Fibroblast of lung (primary cell): ENCODE measurements around the gene SMIM12. TPM values are rescaled to one million over a fixed set of nuclear protein-coding genes. Genes with fewer than 3 reads are reported as not detected.

Experiments
- DNase-seq, 2 donors: peaks; one replicate each; pipeline versions ENCODE4 v3.0.0 to v3.0.0-alpha.2; 2010; ENCODE audit warnings: low read depth in 2 of 2
- H2AFZ ChIP-seq: 2 replicates; pipeline ENCODE4 v1.5.1; 2012; ENCODE audit warnings: low read length, control low read depth, inconsistent platforms
- H3K27ac ChIP-seq: 2 replicates; pipeline ENCODE4 v1.5.1; 2011; ENCODE audit warnings: low read length, control low read depth; ENCODE audit not compliant: insufficient read depth
- H3K27me3 ChIP-seq: 2 replicates; pipeline ENCODE4 v1.5.1; 2011; ENCODE audit warnings: mild to moderate bottlenecking, low read length; ENCODE audit not compliant: control insufficient read depth, insufficient read depth
- H3K36me3 ChIP-seq: 2 replicates; pipeline ENCODE4 v1.5.1; 2011; ENCODE audit warnings: low read length; ENCODE audit not compliant: control insufficient read depth, insufficient read depth
- H3K4me1 ChIP-seq: 2 replicates; pipeline ENCODE4 v1.5.1; 2011; ENCODE audit warnings: low read length; ENCODE audit not compliant: control insufficient read depth, insufficient read depth; ENCODE audit errors: extremely low read depth
- H3K4me2 ChIP-seq: 2 replicates; pipeline ENCODE4 v1.5.1; 2011; ENCODE audit warnings: low read length, control low read depth; ENCODE audit not compliant: insufficient read depth; ENCODE audit errors: extremely low read depth
- H3K4me3 ChIP-seq, 4 experiments: fragments of 200-600 bp in 1 of 4; sonication (generic) in 1 of 4; replicated peaks in 1 of 4; 2 replicates each; pipeline ENCODE4 v1.5.1; 2011 to 2016; ENCODE audit warnings: low read length in 4 of 4, low read depth in 3 of 4, mild to moderate bottlenecking in 3 of 4, control low read depth in 2 of 4, inconsistent platforms in 1 of 4, mixed read lengths in 1 of 4; ENCODE audit not compliant: insufficient read depth in 1 of 4; ENCODE audit errors: control extremely low read depth in 1 of 4
- H3K79me2 ChIP-seq: 2 replicates; pipeline ENCODE4 v1.5.1; 2012; ENCODE audit warnings: mild to moderate bottlenecking, low read length, inconsistent platforms; ENCODE audit not compliant: control insufficient read depth, insufficient read depth
- H3K9ac ChIP-seq: 2 replicates; pipeline ENCODE4 v1.5.1; 2011; ENCODE audit warnings: mild to moderate bottlenecking, low read length, control low read depth; ENCODE audit not compliant: insufficient read depth
- H3K9me3 ChIP-seq: 2 replicates; pipeline ENCODE4 v1.5.1; 2012; ENCODE audit warnings: low read depth, low read length; ENCODE audit not compliant: control insufficient read depth, insufficient read depth
- H4K20me1 ChIP-seq: 2 replicates; pipeline ENCODE4 v1.5.1; 2011; ENCODE audit warnings: low read length; ENCODE audit not compliant: control insufficient read depth, insufficient read depth; ENCODE audit errors: extremely low read depth
- CTCF ChIP-seq, 2 donors: IDR thresholded peaks in 1 of 2; conservative IDR thresholded peaks in 1 of 2; 1 replicate in 1 of 2; 2 replicates in 1 of 2; pipeline ENCODE4 v1.5.1; 2011 to 2012; ENCODE audit warnings: low read length in 2 of 2, control low read depth in 1 of 2, inconsistent platforms in 1 of 2, low read depth in 1 of 2, mild to moderate bottlenecking in 1 of 2
- EZH2 ChIP-seq: IDR thresholded peaks from 2 replicates; pipeline ENCODE4 v1.5.1; 2012; ENCODE audit warnings: low read length, control low read depth, mild to moderate bottlenecking; ENCODE audit errors: missing control alignments
- polyA plus RNA-seq, 2 donors: library from polyadenylated mRNA; depleted of rRNA in 1 of 2; stranded (reverse) in 1 of 2; unstranded in 1 of 2; fragments of >200 nt; gene quantifications; 2 replicates each; pipeline ENCODE4 v1.2.1, GENCODE V29; 2011 to 2012; ENCODE audit warnings: missing spikeins in 1 of 2
- total RNA-seq: library from RNA; depleted of rRNA; stranded (reverse); fragments of >200 nt; gene quantifications from 2 replicates; pipeline ENCODE4 v1.2.1, GENCODE V29; 2014

SMIM12 gene
- total and polyA plus RNA-seq, 2 donors (not counting 1 experiment from before 2014, with no cell fraction given), result 18.2 to 59.7 TPM

- Histone ChIP-seq H3K79me2 (no peaks in the 10 kb centered on the region), H3K4me2 (no peak overlapping the region), H3K27ac (no peak overlapping the region), H2AFZ (no peak overlapping the region), H4K20me1 (no peaks in the 10 kb centered on the region), H3K4me3 (no peak overlapping the region), H3K9ac (no peak overlapping the region), H3K4me1 (no peaks in the 10 kb centered on the region), H3K9me3 (no peaks in the 10 kb centered on the region), H3K27me3 (no peaks in the 10 kb centered on the region), H3K36me3 (no peaks in the 10 kb centered on the region)
- peak in 1 of 2 donors; percentile 66 for DNase-seq
- TF ChIP-seq EZH2 (no peak), CTCF (conservative IDR thresholded peaks at IDR 0.05 in 1 of 2, IDR thresholded peaks at IDR 0.05 in 1 of 2; ENCODE audit: low read depth in 1 of 2, low read length in 2 of 2) (no peak)
Measured at GRCh38 chr1:34829250-34829649, 30.3 kb downstream of the SMIM12 start.

- H3K4me3 ChIP-seq, result no peak overlapping the region
- no peak overlapping the region for H2AFZ ChIP-seq
- no peak overlapping the region for H3K27ac ChIP-seq
- H3K27me3 ChIP-seq, result no peaks in the 10 kb centered on the region
- H3K9ac ChIP-seq, result no peak overlapping the region
- no peak for DNase-seq
- no peaks in the 10 kb centered on the region for H3K9me3 ChIP-seq
- H3K4me2 ChIP-seq, result no peak overlapping the region
- no peaks in the 10 kb centered on the region for H4K20me1 ChIP-seq
- no peaks in the 10 kb centered on the region for H3K4me1 ChIP-seq
- no peaks in the 10 kb centered on the region for H3K79me2 ChIP-seq
- no peak for TF ChIP-seq EZH2
- TF ChIP-seq CTCF (conservative IDR thresholded peaks at IDR 0.05 in 1 of 2, IDR thresholded peaks at IDR 0.05 in 1 of 2; ENCODE audit: low read depth in 1 of 2, low read length in 2 of 2), result no peak
- no peaks in the 10 kb centered on the region for H3K36me3 ChIP-seq
Measured at GRCh38 chr1:34828611-34829010, 30.9 kb downstream of the SMIM12 start.

GRCh38 chr1:34827341-34827941 is 32.1 kb downstream of the SMIM12 start:
- Histone ChIP-seq H2AFZ (no peak overlapping the region), H3K79me2 (no peaks in the 10 kb centered on the region), H3K9me3 (no peaks in the 10 kb centered on the region), H3K36me3 (no peaks in the 10 kb centered on the region), H4K20me1 (no peaks in the 10 kb centered on the region), H3K27me3 (no peaks in the 10 kb centered on the region), H3K9ac (no peak overlapping the region), H3K27ac (no peak overlapping the region), H3K4me3 (no peak overlapping the region), H3K4me1 (no peaks in the 10 kb centered on the region), H3K4me2 (no peak overlapping the region)
- TF ChIP-seq CTCF (conservative IDR thresholded peaks at IDR 0.05 in 1 of 2, IDR thresholded peaks at IDR 0.05 in 1 of 2; ENCODE audit: low read depth in 1 of 2, low read length in 2 of 2) (no peak), EZH2 (no peak)
- DNase-seq, result no peak
